DND-41 (cell line): ENCODE measurements around the gene PYGM.

Source experiments
- ATAC-seq: fragments of 200-7000 bp; cut with Tn5 transposase; 3 replicates; pipeline ENCODE4 v1.9.1; 2021; ENCODE audit warnings: low read depth; ENCODE audit not compliant: insufficient read depth
- DNase-seq: peaks from one replicate; pipeline ENCODE4 v3.0.0-alpha.2; 2020
- H2AFZ ChIP-seq: 2 replicates; pipeline ENCODE4 v1.6.0; 2012; ENCODE audit warnings: low read depth, low read length
- H3K27ac ChIP-seq: 2 replicates; pipeline ENCODE4 v1.5.1; 2012; ENCODE audit warnings: low read length, inconsistent platforms
- H3K27me3 ChIP-seq: fragments of 200-600 bp; sonication (generic); 2 replicates; pipeline ENCODE4 v1.6.0; 2012; ENCODE audit warnings: low read length, mild to moderate bottlenecking, inconsistent platforms; ENCODE audit not compliant: insufficient read depth, poor library complexity
- H3K36me3 ChIP-seq: 2 replicates; pipeline ENCODE4 v1.5.1; 2012; ENCODE audit warnings: low read length, inconsistent platforms; ENCODE audit not compliant: insufficient read depth
- H3K4me1 ChIP-seq: 2 replicates; pipeline ENCODE4 v1.5.1; 2012; ENCODE audit warnings: mild to moderate bottlenecking, low read length; ENCODE audit not compliant: insufficient read depth
- H3K4me2 ChIP-seq: 2 replicates; pipeline ENCODE4 v1.6.0; 2012; ENCODE audit warnings: mild to moderate bottlenecking, moderate library complexity, low read length, inconsistent platforms; ENCODE audit not compliant: insufficient read depth
- H3K4me3 ChIP-seq, 2 experiments: fragments of 200-600 bp in 1 of 2; shearing (Covaris generic) in 1 of 2; 2 replicates each; pipeline ENCODE4 v1.5.1; 2012 to 2016; ENCODE audit warnings: inconsistent platforms in 2 of 2, low read length in 2 of 2, mild to moderate bottlenecking in 2 of 2, low read depth in 1 of 2, moderate library complexity in 1 of 2
- H3K79me2 ChIP-seq: 2 replicates; pipeline ENCODE4 v1.6.0; 2012; ENCODE audit warnings: low read length, inconsistent platforms; ENCODE audit not compliant: insufficient read depth
- H3K9ac ChIP-seq: 2 replicates; pipeline ENCODE4 v1.6.0; 2012; ENCODE audit warnings: low read depth, mild to moderate bottlenecking, inconsistent platforms, low read length, moderate library complexity
- H3K9me3 ChIP-seq: 2 replicates; pipeline ENCODE4 v1.5.1; 2012; ENCODE audit warnings: low read length, moderate library complexity, mild to moderate bottlenecking, inconsistent platforms; ENCODE audit not compliant: insufficient read depth, severe bottlenecking
- H4K20me1 ChIP-seq: 2 replicates; pipeline ENCODE4 v1.6.0; 2012; ENCODE audit warnings: low read length; ENCODE audit not compliant: insufficient read depth
- CTCF ChIP-seq: IDR thresholded peaks from 2 replicates; pipeline ENCODE4 v1.5.1; 2012; ENCODE audit warnings: borderline replicate concordance, low read length, moderate library complexity, mild to moderate bottlenecking; ENCODE audit not compliant: poor library complexity, severe bottlenecking; ENCODE audit errors: extremely low read depth
- EZH2 ChIP-seq: IDR thresholded peaks from 3 replicates; pipeline ENCODE4 v1.6.1; 2012; ENCODE audit warnings: borderline replicate concordance, low read depth, mild to moderate bottlenecking, moderate library complexity, low read length, inconsistent platforms; ENCODE audit not compliant: severe bottlenecking

The PYGM gene

GRCh38 chr11:64767344-64768299 is 7.8 kb upstream of the PYGM start:
- Histone ChIP-seq H3K9me3 (no peaks in the 10 kb centered on the region), H3K4me1 (peaks cover 51% of the 10 kb centered on the region), H3K4me3 (no peak overlapping the region), H2AFZ (no peak overlapping the region), H3K9ac (no peak overlapping the region), H3K27me3 (no peaks in the 10 kb centered on the region), H3K27ac (peak overlapping the region; percentile 33), H3K79me2 (peaks cover 80% of the 10 kb centered on the region), H4K20me1 (peaks cover 98% of the 10 kb centered on the region), H3K36me3 (peaks cover 99% of the 10 kb centered on the region), H3K4me2 (0 out of 2 replicates have a peak overlapping the region, but pooled peaks have one; percentile 3)
- TF ChIP-seq EZH2 (no peak), CTCF (peak; percentile 89)
- peak; percentile 67 for ATAC-seq
- peak; percentile 81 for DNase-seq

GRCh38 chr11:64766881-64767280 is 7.1 kb upstream of the PYGM start:
- H3K79me2 ChIP-seq: peaks cover 72% of the 10 kb centered on the region
- peak overlapping the region; percentile 33; the same call in 1 of the 2 replicates for H3K27ac ChIP-seq
- peaks cover 51% of the 10 kb centered on the region for H3K4me1 ChIP-seq
- H3K4me3 ChIP-seq: no peak overlapping the region
- TF ChIP-seq EZH2 (no peak), CTCF (no peak)
- H2AFZ ChIP-seq: no peak overlapping the region
- no peak overlapping the region for H3K4me2 ChIP-seq
- H3K9me3 ChIP-seq: no peaks in the 10 kb centered on the region
- H3K36me3 ChIP-seq: peaks cover 97% of the 10 kb centered on the region
- H3K9ac ChIP-seq: no peak overlapping the region
- no peaks in the 10 kb centered on the region for H3K27me3 ChIP-seq
- no peak for ATAC-seq
- peaks cover 99% of the 10 kb centered on the region for H4K20me1 ChIP-seq
- DNase-seq: no peak

GRCh38 chr11:64765851-64766665 is 6.3 kb upstream of the PYGM start:
- H3K27ac ChIP-seq: no peak overlapping the region
- peaks cover 64% of the 10 kb centered on the region for H3K79me2 ChIP-seq
- H2AFZ ChIP-seq: no peak overlapping the region
- peaks cover 51% of the 10 kb centered on the region for H3K4me1 ChIP-seq
- H3K9ac ChIP-seq: no peak overlapping the region
- H3K27me3 ChIP-seq: no peaks in the 10 kb centered on the region
- ATAC-seq (no peak), DNase-seq (no peak)
- no peak for TF ChIP-seq EZH2
- TF ChIP-seq CTCF: no peak
- peaks cover 89% of the 10 kb centered on the region for H3K36me3 ChIP-seq
- H4K20me1 ChIP-seq: peaks cover 93% of the 10 kb centered on the region
- no peak overlapping the region for H3K4me3 ChIP-seq
- H3K4me2 ChIP-seq: no peak overlapping the region
- no peaks in the 10 kb centered on the region for H3K9me3 ChIP-seq
